ENCODE data around the gene CIAO2B. TPM values are rescaled to one million over a fixed set of nuclear protein-coding genes. Genes with fewer than 3 reads are reported as not detected.
A peak's percentile ranks its signal among the peaks of the same experiment; 100 is the strongest.

CIAO2B gene
- total RNA-seq (100 to 1,000 TPM in 3 of 9 donors, 10 to 100 TPM in 6; 80.7 to 177 (median 94.7) TPM), polyA plus RNA-seq (100 to 1,000 TPM; 137 to 258 (median 141) TPM)
- long read RNA-seq, donor 1, transcript CIAO2B-201 (5 exons, 676 nt), result major isoform, 127 of 141 reads
- long read RNA-seq, donor 1, transcript CIAO2B-203 (4 exons, 718 nt), result minor isoform, 6 of 141 reads
- long read RNA-seq, donor 1, partial matches to known transcripts, result 8 of 141 reads
- long read RNA-seq, donor 1, other reads (novel, unspliced or antisense), result 0 of 141 reads
- long read RNA-seq, donor 2, transcript CIAO2B-201 (5 exons, 676 nt), result major isoform, 62 of 66 reads
- long read RNA-seq, donor 2, partial matches to known transcripts, result 0 of 66 reads
- long read RNA-seq, donor 2, other reads (novel, unspliced or antisense), result 0 of 66 reads
- long read RNA-seq, donor 3, transcript CIAO2B-201 (5 exons, 676 nt), result major isoform, 97 of 108 reads
- long read RNA-seq, donor 3, partial matches to known transcripts, result 7 of 108 reads
- long read RNA-seq, donor 3, other reads (novel, unspliced or antisense), result 0 of 108 reads
- long read RNA-seq, donor 4, transcript CIAO2B-201 (5 exons, 676 nt), result major isoform, 106 of 123 reads
- long read RNA-seq, donor 4, transcript CIAO2B-203 (4 exons, 718 nt), result minor isoform, 9 of 123 reads
- long read RNA-seq, donor 4, partial matches to known transcripts, result 5 of 123 reads
- long read RNA-seq, donor 4, other reads (novel, unspliced or antisense), result 3 of 123 reads
- long read RNA-seq, donor 5, transcript CIAO2B-203 (4 exons, 718 nt), result minor isoform, 6 of 162 reads
- long read RNA-seq, donor 5, transcript CIAO2B-201 (5 exons, 676 nt), result major isoform, 152 of 162 reads
- long read RNA-seq, donor 5, partial matches to known transcripts, result 2 of 162 reads
- long read RNA-seq, donor 5, other reads (novel, unspliced or antisense), result 2 of 162 reads
- long read RNA-seq, donor 6, transcript CIAO2B-201 (5 exons, 676 nt), result major isoform, 85 of 102 reads
- long read RNA-seq, donor 6, partial matches to known transcripts, result 12 of 102 reads
- long read RNA-seq, donor 6, other reads (novel, unspliced or antisense), result 1 of 102 reads
- long read RNA-seq, donor 7, transcript CIAO2B-201 (5 exons, 676 nt), result major isoform, 55 of 58 reads
- long read RNA-seq, donor 7, partial matches to known transcripts, result 0 of 58 reads
- long read RNA-seq, donor 7, other reads (novel, unspliced or antisense), result 0 of 58 reads
- long read RNA-seq, donor 8, transcript CIAO2B-201 (5 exons, 676 nt), result major isoform, 105 of 107 reads
- long read RNA-seq, donor 8, partial matches to known transcripts, result 0 of 107 reads
- long read RNA-seq, donor 8, other reads (novel, unspliced or antisense), result 0 of 107 reads
- long read RNA-seq, donor 9, transcript CIAO2B-201 (5 exons, 676 nt), result major isoform, 52 of 56 reads
- long read RNA-seq, donor 9, partial matches to known transcripts, result 0 of 56 reads
- long read RNA-seq, donor 9, other reads (novel, unspliced or antisense), result 0 of 56 reads
- long read RNA-seq, donor 10, transcript CIAO2B-201 (5 exons, 676 nt), result major isoform, 48 of 51 reads
- long read RNA-seq, donor 10, partial matches to known transcripts, result 0 of 51 reads
- long read RNA-seq, donor 10, other reads (novel, unspliced or antisense), result 0 of 51 reads

DNA sequence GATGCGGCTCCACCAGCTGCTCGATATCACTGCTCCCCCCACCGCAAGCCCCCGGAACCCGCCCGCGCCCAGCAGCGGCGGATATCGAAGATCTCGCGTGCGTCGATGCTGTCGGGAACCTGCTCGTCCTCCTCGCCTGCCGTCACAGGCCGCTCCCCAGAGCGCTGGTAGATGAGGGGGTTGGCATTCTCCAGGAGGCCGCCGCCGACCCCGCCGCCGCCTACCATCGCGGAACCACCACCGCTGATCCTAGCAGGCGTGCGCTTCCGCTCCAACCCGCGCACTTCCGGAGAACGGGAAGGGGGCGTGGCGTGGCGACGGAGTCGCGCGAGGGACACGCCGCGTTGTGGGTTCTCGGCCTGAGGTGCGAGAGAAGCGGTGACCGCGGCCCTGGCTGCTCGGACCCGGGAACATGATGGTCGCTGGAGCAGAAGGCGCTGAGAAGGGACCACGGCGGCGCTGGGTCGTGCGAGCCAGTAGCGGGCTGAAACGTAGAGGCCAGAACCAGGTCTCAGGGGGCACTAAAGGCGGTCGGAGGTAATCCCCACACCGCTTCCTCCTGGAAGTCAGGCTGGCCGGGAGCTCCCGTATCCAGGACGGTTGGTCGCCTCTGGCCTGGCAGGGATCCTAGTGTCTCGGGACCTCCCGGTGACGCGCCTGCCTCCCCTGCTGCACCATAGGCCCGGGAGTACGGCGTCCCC is at the start of gene CIAO2B:
TSS of gene CIAO2B (minus strand) at position 265 of the 701 bp plus-strand sequence. CDS start at position 227, 38 bp downstream.
- WGBS, 4 donors, result 0 to 1% (median 0%) methylated on average over 21 to 76 of the region's 76 CpGs; no CpG with 5 or more reads in 1 of the 4 donors
- Histone ChIP-seq H3K27me3 (no peaks in the 10 kb centered on the region), H3K27ac (peak within 1 kb of the TSS; percentile 54 to 97 (median 85)), H3K36me3 (replicated peaks in 1 of 2) (peaks cover 0 to 20% of the 10 kb centered on the region in 2 donors), H3K4me1 (replicated peaks in 1 of 2) (peaks cover 20 to 42% of the 10 kb centered on the region in 2 donors), H3K9me3 (replicated peaks in 1 of 3) (no peaks in the 10 kb centered on the region), H3K4me3 (peak within 1 kb of the TSS; percentile 80 to 89 (median 82))
- TF ChIP-seq CTCF (IDR thresholded peaks at IDR 0.05) (no peak), POLR2A (IDR thresholded peaks at IDR 0.05) (peak; percentile 78 to 93)
- peak; percentile 86 to 95 (median 92) for DNase-seq
- intact Hi-C loops (cut with DNase I), result loop anchor here in 1 of 2 donors (5.0 kb wide), 1 partner anchor 37 kb away; no protein-coding TSS in a partner anchor

- H3K36me3 ChIP-seq (replicated peaks in 1 of 2), result no peaks in the 10 kb centered on the region
- no peak overlapping the region for H3K4me3 ChIP-seq
- no peak for DNase-seq
- TF ChIP-seq CTCF (IDR thresholded peaks at IDR 0.05), result no peak
- no peak for TF ChIP-seq POLR2A (IDR thresholded peaks at IDR 0.05)
- no peaks in the 10 kb centered on the region for H3K9me3 ChIP-seq (replicated peaks in 1 of 3)
- H3K27ac ChIP-seq, result no peak overlapping the region
- 90 to 93% (median 90%) methylated on average over 9 of the region's 9 CpGs for WGBS, 4 donors
- no peaks in the 10 kb centered on the region for H3K4me1 ChIP-seq (replicated peaks in 1 of 2)
- no peaks in the 10 kb centered on the region for H3K27me3 ChIP-seq
- intact Hi-C loops (cut with DNase I), result no loop called here
Measured at GRCh38 chr16:66983033-66983432, 48.8 kb upstream of the CIAO2B start.

GRCh38 chr16:66979011-66979717 is 45.0 kb upstream of the CIAO2B start:
- DNase-seq, result peak in 3 of 7 donors; percentile 39 to 53 (median 47)
- WGBS, 4 donors, result 41 to 59% (median 57%) methylated on average over 10 to 16 of the region's 16 CpGs
- no peaks in the 10 kb centered on the region for H3K9me3 ChIP-seq (replicated peaks in 1 of 3)
- TF ChIP-seq POLR2A (IDR thresholded peaks at IDR 0.05) (no peak), CTCF (IDR thresholded peaks at IDR 0.05) (no peak)
- H3K4me1 ChIP-seq (replicated peaks in 1 of 2), result no peaks in the 10 kb centered on the region
- H3K36me3 ChIP-seq (replicated peaks in 1 of 2), result no peaks in the 10 kb centered on the region
- intact Hi-C loops (cut with DNase I), result loop anchor here (2.0 to 5.0 kb wide), 3 partner anchors 123 to 178 kb away; partner anchors contain the start of genes FBXL8 (in 1 of the 2) and TRADD (in 1 of the 2)
- no peak overlapping the region for H3K4me3 ChIP-seq
- no peaks in the 10 kb centered on the region for H3K27me3 ChIP-seq
- H3K27ac ChIP-seq, result no peak overlapping the region

Measured in adrenal gland (tissue), 19 donors.